HL-60/S4 treated with retinoic acid at 250 ng/mL for 4 days and 3 days (cell line): ENCODE results near the gene GJA4.
"Not testable (repeated sequence)": the region's sequence is repeated elsewhere in the genome, so short reads cannot be mapped to it uniquely, and the experiment has no call there.

Experiments
- in situ Hi-C: fragments of 300-500 bp; cut with MboI; formaldehyde crosslinking; loops from 2 replicates; pipeline ENCODE4 v1.7.0; 2022; ENCODE audit warnings: low sequenced_read_pairs

The GJA4 gene

DNA sequence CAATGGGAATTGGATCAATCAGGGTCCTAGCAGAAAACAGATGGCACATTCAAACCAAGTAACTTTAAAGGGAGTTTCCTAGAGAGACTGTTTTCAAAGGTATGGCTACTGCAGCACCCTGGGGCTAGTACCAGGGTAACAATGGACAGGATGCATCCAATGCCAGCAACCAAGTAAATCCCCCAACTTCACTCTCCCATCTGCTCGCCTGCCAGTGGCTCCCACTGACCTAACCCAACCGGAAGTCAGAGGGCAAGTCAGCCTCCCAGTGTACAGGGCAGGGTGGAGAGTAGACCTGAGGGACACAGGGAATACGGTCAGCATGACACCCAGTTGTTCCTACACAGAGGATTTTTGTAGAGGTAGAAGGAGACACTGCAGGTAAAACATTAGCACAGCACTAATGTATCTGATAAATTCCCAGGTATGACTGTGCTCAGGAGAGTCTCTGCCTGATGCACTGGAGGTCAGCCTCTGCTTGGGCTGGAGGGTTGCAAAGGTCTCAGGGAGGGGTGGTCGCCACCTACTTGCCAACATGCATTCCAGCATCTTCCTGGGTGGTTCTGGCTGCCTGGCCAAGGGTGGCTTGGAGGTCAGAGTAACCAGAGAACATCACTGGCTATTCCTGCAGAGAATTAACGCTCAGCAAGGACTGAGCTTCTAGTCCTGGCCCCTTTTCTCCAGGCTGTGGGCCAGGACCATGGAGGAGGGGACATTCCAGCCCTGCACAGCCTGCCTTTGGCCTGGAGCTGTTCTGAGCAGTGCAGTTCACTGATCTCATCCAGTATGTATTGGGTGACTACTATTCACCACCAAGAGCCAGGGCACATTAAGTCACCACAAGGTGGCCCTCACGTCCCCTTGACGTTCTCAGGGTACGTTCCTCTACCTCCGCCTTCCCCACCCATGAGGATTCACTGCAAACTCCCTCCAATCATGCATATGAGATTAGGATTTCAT, 5.1 kb upstream of the GJA4 start:
- in situ Hi-C loops: no loop called here

- in situ Hi-C loops: no loop called here
Observed at GRCh38 chr1:34790985-34791384, 1.8 kb upstream of the GJA4 start.

- in situ Hi-C loops: no loop called here
Observed at GRCh38 chr1:34792424-34792823, 375 bp upstream of the GJA4 start.

- in situ Hi-C loops: no loop called here
Observed at GRCh38 chr1:34794001-34794789, 1.4 kb downstream of the GJA4 start.

GRCh38 chr1:34794790-34795180, 2.0 kb downstream of the GJA4 start:
- in situ Hi-C loops: no loop called here

- in situ Hi-C loops: no loop called here
Observed at GRCh38 chr1:34795916-34796315, 3.1 kb downstream of the GJA4 start.

DNA sequence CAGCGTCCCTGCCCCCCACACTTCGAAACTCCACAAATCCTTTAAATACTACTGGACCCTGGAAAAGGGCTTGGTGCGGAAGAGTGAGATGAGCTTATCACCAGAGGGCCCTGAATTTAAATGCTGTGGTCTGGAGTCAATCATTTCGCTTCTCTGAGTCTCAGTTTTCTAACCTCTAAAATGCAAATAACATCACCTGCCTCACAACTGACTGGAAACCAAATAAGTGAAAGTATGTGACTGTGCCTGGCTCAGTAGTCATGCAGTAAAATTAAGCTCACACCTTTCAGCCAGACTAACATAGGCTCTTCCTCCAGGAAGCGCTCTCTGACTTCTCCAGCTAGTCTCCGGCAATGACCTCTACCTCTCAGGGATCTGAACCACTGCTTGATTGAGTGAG, 4.2 kb downstream of the GJA4 start:
- in situ Hi-C loops: no loop called here

- in situ Hi-C loops: no loop called here
Observed at GRCh38 chr1:34800214-34800613, 7.4 kb downstream of the GJA4 start.

DNA sequence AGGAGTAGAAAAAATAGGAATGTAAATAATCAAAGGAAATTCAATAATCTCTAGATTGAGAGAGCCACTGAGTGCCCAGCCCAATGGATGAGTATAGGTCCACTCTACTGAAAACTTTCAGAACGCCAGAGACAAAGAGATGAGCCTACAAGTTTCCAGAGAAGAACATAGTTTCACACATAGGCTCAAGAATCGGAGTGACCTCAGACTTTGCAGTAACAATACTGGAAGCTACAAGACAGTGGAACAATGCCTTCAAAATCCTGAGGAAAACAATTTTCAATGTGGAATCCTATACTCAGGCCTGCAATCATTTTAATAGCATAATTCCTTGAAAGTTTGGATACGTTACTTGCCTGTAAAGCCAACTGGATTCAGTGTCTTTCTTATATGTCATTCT, 11.0 kb downstream of the GJA4 start:
- in situ Hi-C loops: no loop called here

GRCh38 chr1:34806396-34806795, 13.6 kb downstream of the GJA4 start:
- in situ Hi-C loops: no loop called here

GRCh38 chr1:34808051-34808810, 15.4 kb downstream of the GJA4 start:
- in situ Hi-C loops: no loop called here

DNA sequence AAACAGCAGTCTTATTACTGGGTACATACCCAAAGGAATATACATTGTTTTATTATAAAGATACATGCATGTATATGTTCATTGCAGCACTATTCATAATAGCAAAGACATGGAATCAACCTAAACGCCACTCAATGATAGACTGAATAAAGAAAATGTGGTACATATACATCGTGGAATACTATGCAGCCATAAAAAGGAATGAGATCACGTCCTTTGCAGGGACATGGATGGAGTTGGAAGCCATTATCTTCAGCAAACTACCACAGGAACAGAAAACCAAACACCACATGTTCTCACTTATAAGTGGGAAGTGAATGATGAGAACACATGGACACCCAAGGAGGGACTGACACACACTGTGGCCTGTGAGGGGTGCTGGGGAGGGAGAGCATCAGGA, 18.0 kb downstream of the GJA4 start:
- in situ Hi-C loops: not testable (repeated sequence)

DNA sequence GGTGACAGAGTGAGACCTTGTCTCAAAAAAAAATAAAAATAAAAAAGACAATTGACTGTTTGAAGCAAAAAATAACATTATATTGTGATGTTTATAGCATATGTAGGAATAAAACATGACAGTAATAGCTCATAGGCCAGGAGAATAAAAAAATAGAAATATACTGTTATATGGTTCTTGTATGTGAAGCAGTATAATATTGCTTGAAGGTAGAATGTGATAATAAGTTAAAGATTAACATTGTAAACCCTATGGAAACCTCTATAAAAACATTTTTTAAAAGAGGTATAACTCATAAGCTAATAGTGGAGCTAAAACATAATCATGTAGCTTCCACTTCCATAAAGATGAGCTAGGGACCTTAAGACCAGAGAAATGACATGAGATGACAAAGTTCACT, 23.5 kb downstream of the GJA4 start:
- in situ Hi-C loops: no loop called here

GRCh38 chr1:34816778-34817177, 24.0 kb downstream of the GJA4 start:
- in situ Hi-C loops: no loop called here

DNA sequence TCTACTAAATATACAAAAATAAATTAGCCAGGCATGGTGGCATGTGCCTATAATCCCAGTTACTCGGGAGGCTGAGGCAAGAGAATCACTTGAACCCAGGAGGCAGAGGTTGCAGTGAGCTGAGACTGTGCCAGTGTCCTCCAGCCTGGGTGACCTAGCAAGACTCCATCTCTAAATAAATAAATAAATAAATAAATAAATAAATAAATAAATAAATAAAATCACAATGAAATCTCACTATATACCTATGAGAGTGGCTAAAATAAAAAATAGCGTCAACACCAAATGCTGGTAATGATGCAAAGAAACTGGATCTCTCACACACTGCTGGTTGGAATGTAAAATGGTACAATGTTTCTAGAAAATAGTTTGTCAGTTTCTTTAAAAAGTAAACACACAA, 26.1 kb downstream of the GJA4 start:
- in situ Hi-C loops: not testable (repeated sequence)

DNA sequence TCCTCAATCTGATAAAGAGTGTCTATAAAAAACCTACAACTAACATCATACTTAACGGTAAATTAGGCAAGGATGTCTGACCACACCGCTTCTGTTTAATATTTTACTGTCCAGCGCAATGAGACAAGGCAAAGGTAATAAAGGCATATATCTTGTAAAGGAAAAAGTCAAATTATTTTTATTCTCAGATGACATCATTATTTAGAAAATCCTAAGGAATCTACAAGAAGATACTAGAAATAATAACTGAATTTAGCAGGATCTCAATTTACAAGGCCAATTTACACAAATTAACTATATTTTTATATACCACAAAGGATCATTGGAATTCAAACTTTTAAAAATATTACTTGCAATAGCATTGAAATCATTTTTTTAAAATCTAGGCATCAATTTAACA, 29.4 kb downstream of the GJA4 start:
- in situ Hi-C loops: no loop called here

DNA sequence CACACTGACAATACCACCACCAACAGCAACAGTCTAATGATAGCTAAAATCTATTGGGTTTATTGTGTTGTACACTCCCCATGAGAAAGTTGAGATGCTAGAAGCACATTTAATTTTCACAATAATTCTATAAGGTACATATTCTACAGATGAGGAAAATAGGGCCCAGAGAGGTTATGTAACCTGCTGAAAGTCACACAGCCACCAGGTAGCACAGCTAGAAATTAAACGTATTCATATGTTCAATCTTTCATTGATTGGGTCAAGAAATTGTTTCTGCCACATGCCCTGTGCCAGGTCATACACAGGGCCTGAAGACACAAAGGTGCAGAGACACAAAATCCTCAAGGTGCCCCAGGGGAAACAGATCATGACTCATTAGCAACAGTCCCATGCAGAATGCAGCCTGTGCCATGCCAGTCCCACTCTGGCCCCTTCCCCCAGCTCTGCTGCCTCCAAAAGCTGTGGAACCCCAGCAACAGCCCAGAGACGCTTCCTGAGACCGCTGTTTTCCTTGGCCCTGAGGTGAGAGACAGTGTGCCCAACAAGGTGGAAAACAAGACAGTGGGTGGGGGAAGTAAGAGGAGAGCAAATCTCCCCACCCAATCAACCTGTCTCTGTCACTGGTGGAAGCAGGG, 32.1 kb downstream of the GJA4 start:
- in situ Hi-C loops: no loop called here

DNA sequence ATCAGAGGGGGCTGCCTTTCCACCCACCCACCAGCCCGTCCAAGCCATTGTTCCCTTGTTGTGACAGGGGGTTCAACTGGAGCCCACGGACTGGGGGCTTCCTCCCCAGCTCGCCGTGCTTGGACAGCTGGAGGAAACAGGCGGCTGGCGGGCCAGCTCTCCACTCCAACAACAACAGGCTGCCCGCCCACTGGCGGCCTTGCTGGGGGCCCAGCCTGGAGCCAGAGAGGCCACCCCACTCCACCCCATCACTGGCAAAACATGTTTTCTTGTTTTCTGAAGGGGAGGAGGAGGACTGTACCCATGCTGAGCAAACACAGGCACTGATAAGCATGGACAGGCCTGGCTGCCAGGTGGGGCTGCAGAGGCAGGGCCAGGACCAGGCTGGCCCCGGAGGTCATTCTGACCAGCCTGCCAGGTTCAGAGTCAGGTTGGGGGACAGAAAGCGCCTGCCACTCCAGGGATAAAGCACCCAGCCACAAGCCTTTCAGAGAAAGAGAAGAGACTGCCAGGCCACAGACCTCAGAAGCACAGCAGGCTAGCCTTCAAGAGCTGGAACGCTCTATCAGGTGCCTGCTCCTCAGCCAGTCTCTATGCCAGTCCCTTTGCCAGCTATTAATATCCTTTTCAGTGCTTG, 32.8 kb downstream of the GJA4 start:
- in situ Hi-C loops: no loop called here

GRCh38 chr1:34827341-34827941, 34.6 kb downstream of the GJA4 start:
- in situ Hi-C loops: no loop called here

GRCh38 chr1:34828611-34829010, 35.8 kb downstream of the GJA4 start:
- in situ Hi-C loops: no loop called here
